Astrocyte (in vitro differentiated cells and primary cell): ENCODE data around the gene NXPH1. TPM values are rescaled to one million over a fixed set of nuclear protein-coding genes. Genes with fewer than 3 reads are reported as not detected.

Experiments
- DNase-seq: peaks from one replicate; pipeline ENCODE4 v3.0.0-alpha.2; 2010; ENCODE audit warnings: low read depth
- FAIRE-seq: peaks from 2 replicates; lab custom pipeline; 2011; peaks lifted over from hg19 to GRCh38; lab: Jason Lieb, UNC
- H2AFZ ChIP-seq: 2 replicates; pipeline ENCODE4 v1.6.0; 2012; ENCODE audit warnings: low read depth, low read length, inconsistent platforms
- H3K27ac ChIP-seq: 2 replicates; pipeline ENCODE4 v1.5.1; 2011; ENCODE audit warnings: low read depth, low read length, inconsistent platforms
- H3K27me3 ChIP-seq: 2 replicates; pipeline ENCODE4 v1.6.0; 2011; ENCODE audit warnings: low read length, inconsistent platforms; ENCODE audit not compliant: insufficient read depth
- H3K36me3 ChIP-seq: 2 replicates; pipeline ENCODE4 v1.5.1; 2011; ENCODE audit warnings: low read length, inconsistent platforms; ENCODE audit not compliant: insufficient read depth
- H3K4me1 ChIP-seq: 2 replicates; pipeline ENCODE4 v1.5.1; 2011; ENCODE audit warnings: low read length, inconsistent platforms; ENCODE audit not compliant: insufficient read depth
- H3K4me2 ChIP-seq: 2 replicates; pipeline ENCODE4 v1.6.0; 2012; ENCODE audit warnings: low read length, inconsistent platforms
- H3K4me3 ChIP-seq: 2 replicates; pipeline ENCODE4 v1.5.1; 2011; ENCODE audit warnings: low read depth, mild to moderate bottlenecking, low read length, inconsistent platforms; ENCODE audit not compliant: insufficient read depth
- H3K79me2 ChIP-seq: 2 replicates; pipeline ENCODE4 v1.6.0; 2012; ENCODE audit warnings: mild to moderate bottlenecking, low read length, inconsistent platforms; ENCODE audit not compliant: insufficient read depth
- H3K9ac ChIP-seq: 2 replicates; pipeline ENCODE4 v1.6.0; 2012; ENCODE audit warnings: mild to moderate bottlenecking, low read length, inconsistent platforms
- H3K9me3 ChIP-seq: 2 replicates; pipeline ENCODE4 v1.5.1; 2012; ENCODE audit warnings: low read depth, mild to moderate bottlenecking, low read length, inconsistent platforms; ENCODE audit not compliant: insufficient read depth
- H4K20me1 ChIP-seq: 2 replicates; pipeline ENCODE4 v1.6.0; 2012; ENCODE audit warnings: low read length, inconsistent platforms; ENCODE audit not compliant: insufficient read depth
- H3K27ac Mint-ChIP-seq: one replicate; pipeline ENCODE4 v1.8.0; 2021; ENCODE audit warnings: mild to moderate bottlenecking, mixed read lengths; ENCODE audit not compliant: unreplicated experiment
- H3K27me3 Mint-ChIP-seq: one replicate; pipeline ENCODE4 v1.8.0; 2021; ENCODE audit warnings: low read depth, mixed read lengths; ENCODE audit not compliant: unreplicated experiment
- H3K36me3 Mint-ChIP-seq: one replicate; pipeline ENCODE4 v1.8.0; 2021; ENCODE audit warnings: low read depth, mixed read lengths; ENCODE audit not compliant: unreplicated experiment
- H3K4me1 Mint-ChIP-seq: one replicate; pipeline ENCODE4 v1.8.0; 2021; ENCODE audit warnings: low read depth, mixed read lengths; ENCODE audit not compliant: unreplicated experiment
- H3K4me3 Mint-ChIP-seq: one replicate; pipeline ENCODE4 v1.8.0; 2021; ENCODE audit warnings: mild to moderate bottlenecking, moderate library complexity, mixed read lengths; ENCODE audit not compliant: unreplicated experiment
- H3K9me3 Mint-ChIP-seq: one replicate; pipeline ENCODE4 v1.8.0; 2021; ENCODE audit warnings: mild to moderate bottlenecking, mixed read lengths; ENCODE audit not compliant: unreplicated experiment
- CTCF ChIP-seq: IDR thresholded peaks from 2 replicates; pipeline ENCODE4 v1.5.1; 2011; ENCODE audit warnings: low read depth, mild to moderate bottlenecking, inconsistent platforms, low read length, moderate library complexity; ENCODE audit not compliant: insufficient read depth
- EZH2 ChIP-seq: IDR thresholded peaks from 2 replicates; pipeline ENCODE4 v1.6.1; 2012; ENCODE audit warnings: mild to moderate bottlenecking, low read length, inconsistent platforms; ENCODE audit not compliant: insufficient read depth
- total RNA-seq: library from RNA; stranded (reverse); gene quantifications from 2 replicates; pipeline ENCODE4 v1.2.1, GENCODE V29; 2021

The NXPH1 gene
- total RNA-seq, 1 donor from 2014 or later = 0.16 TPM

- no peaks in the 10 kb centered on the region for H3K4me1 ChIP-seq
- Mint-ChIP-seq H3K4me3 (no peak overlapping the region), H3K27ac (no peak overlapping the region), H3K4me1 (no peaks in the 10 kb centered on the region), H3K9me3 (no peaks in the 10 kb centered on the region), H3K36me3 (no peaks in the 10 kb centered on the region), H3K27me3 (no peaks in the 10 kb centered on the region)
- TF ChIP-seq CTCF = no peak
- no peak for TF ChIP-seq EZH2
- H3K27me3 ChIP-seq = no peaks in the 10 kb centered on the region
- no peaks in the 10 kb centered on the region for H3K9me3 ChIP-seq
- H2AFZ ChIP-seq = no peak overlapping the region
- no peak overlapping the region for H3K4me2 ChIP-seq
- no peak overlapping the region for H3K27ac ChIP-seq
- no peaks in the 10 kb centered on the region for H3K79me2 ChIP-seq
- DNase-seq = no peak
- H4K20me1 ChIP-seq = no peaks in the 10 kb centered on the region
- H3K9ac ChIP-seq = no peak overlapping the region
- H3K36me3 ChIP-seq = no peaks in the 10 kb centered on the region
- H3K4me3 ChIP-seq = no peak overlapping the region
- no peak for FAIRE-seq
These were observed 171.8 kb downstream of the NXPH1 start for GRCh38 chr7:8605221-8605620.

- no peak overlapping the region for H3K4me3 ChIP-seq
- no peaks in the 10 kb centered on the region for H3K27me3 Mint-ChIP-seq
These were observed 179.2 kb downstream of the NXPH1 start for GRCh38 chr7:8612584-8612983.

More at GRCh38 chr7:8612584-8612983, 179.2 kb downstream of the NXPH1 start:
- no peak overlapping the region for H3K27ac ChIP-seq
- Mint-ChIP-seq H3K4me1 (no peaks in the 10 kb centered on the region), H3K4me3 (no peak overlapping the region), H3K27ac (no peak overlapping the region), H3K36me3 (no peaks in the 10 kb centered on the region), H3K9me3 (no peaks in the 10 kb centered on the region)
- FAIRE-seq (no peak), DNase-seq (no peak)
- no peak overlapping the region for H3K4me2 ChIP-seq
- no peaks in the 10 kb centered on the region for H4K20me1 ChIP-seq
- no peaks in the 10 kb centered on the region for H3K27me3 ChIP-seq
- TF ChIP-seq CTCF = no peak
- TF ChIP-seq EZH2 = no peak
- no peaks in the 10 kb centered on the region for H3K9me3 ChIP-seq
- no peaks in the 10 kb centered on the region for H3K4me1 ChIP-seq
- no peak overlapping the region for H3K9ac ChIP-seq
- H2AFZ ChIP-seq = no peak overlapping the region
- H3K36me3 ChIP-seq = no peaks in the 10 kb centered on the region
- H3K79me2 ChIP-seq = no peaks in the 10 kb centered on the region
